ENCODE results near the gene USH2A. TPM values are rescaled to one million over a fixed set of nuclear protein-coding genes. Genes with fewer than 3 reads are reported as not detected.
A peak's percentile ranks its signal among the peaks of the same experiment; 100 is the strongest.

The USH2A gene
- total RNA-seq, 1 donor from 2014 or later, result not detected

- ATAC-seq, result no peak
Measured at GRCh38 chr1:216114180-216114579, 309.1 kb downstream of the USH2A start.

DNA sequence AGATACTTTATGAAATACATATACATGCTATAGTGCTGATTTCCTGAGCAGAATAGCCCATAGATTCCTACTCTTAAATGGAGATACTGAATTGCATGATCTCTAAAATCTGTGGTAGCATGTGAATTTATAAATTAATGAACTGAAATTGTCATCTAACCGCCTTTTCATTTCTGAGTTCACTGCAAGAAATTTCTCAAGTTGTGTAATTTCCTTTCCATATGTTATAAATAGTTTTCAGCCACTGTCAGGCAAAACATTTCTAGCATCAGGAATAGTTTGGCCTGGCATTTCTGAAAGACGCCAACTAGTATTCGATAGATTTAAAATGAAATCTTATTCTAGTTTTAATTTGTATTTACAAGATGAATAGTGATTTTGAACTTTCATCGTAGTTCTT, 310.1 kb downstream of the USH2A start:
- no peak for ATAC-seq

GRCh38 chr1:216111842-216112241, 311.4 kb downstream of the USH2A start:
- ATAC-seq, result no peak

- ATAC-seq, result no peak
Measured at GRCh38 chr1:216095400-216095799, 327.8 kb downstream of the USH2A start.

- ATAC-seq, result no peak
Measured at GRCh38 chr1:216090556-216090955, 332.7 kb downstream of the USH2A start.

DNA sequence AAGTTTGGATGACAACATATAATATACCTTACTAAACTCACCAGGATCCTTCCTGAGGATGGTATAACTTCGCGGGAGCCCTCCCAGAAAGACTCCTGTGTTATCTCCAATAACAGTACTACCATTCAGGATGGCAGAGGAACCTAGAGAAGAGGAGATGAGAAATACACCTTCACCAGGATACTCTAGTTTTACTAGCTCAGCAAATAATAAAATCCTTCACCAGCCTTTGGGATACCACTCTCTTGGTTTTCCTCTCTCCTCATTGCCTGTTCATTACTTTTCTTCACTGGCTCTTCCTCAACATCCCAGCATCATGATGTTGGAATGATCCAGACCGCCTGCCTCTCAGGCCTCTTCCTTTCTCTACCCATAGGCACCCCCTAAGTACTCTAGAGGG, 336.6 kb downstream of the USH2A start:
- no peak for ATAC-seq

DNA sequence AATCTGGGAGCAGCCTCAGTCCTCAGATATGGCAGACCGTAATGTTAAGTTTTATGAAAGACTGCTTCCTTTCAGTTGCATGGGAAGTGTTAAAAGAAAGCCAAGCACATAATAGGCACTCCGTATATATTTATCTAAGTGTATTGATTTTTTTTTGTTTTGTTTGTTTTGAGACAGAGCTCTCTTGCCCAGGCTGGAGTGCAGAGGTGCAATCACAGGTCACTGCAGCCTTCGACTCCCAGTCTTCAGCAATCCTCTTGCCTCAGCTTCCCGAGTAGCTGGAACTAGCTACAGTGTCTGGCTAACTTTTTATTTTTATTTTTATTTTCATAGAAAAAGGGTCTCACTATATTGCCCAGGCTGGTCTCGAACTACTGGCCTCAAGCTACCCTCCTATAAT, 341.8 kb downstream of the USH2A start:
- no peak for ATAC-seq

DNA sequence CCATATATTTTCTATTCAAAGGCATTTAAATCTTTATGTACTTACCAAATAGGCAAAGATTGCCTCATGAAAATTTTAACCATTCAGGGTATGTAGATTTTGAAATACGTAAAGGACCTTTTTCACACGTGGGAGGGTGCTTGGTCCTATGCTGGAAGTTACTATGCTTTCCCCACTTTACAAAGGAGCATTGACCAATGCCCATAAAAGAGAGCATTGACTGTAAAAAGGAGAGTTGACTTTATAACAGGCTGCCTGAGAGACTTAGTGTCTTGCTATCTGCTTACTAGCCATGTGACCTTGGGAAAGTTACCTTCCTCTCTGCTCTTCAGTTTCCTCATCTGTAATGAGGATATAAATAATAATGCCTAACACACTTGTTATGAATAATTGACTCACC, 346.5 kb downstream of the USH2A start:
- ATAC-seq, result no peak

DNA sequence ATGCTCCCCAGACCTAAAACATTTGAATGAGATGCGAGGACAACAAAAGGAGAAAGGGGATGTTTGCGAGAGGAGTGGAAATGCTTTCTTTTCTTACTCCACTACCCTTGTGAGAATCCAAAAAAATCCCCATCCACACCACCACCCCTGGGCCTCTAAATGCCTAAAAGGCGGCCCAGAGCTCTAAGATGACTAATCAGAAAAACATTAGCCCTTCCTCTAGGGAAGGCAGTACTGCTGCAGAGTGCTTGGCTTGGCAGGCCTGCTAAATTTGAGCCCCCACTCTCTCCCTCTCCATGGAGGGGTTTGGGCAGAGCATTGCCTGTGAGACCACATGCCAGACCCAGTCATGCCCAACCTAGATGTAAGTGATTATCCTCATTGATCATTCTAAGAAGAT, 347.9 kb downstream of the USH2A start:
- no peak for ATAC-seq

GRCh38 chr1:216073793-216074595, 349.3 kb downstream of the USH2A start:
- no peak for ATAC-seq

DNA sequence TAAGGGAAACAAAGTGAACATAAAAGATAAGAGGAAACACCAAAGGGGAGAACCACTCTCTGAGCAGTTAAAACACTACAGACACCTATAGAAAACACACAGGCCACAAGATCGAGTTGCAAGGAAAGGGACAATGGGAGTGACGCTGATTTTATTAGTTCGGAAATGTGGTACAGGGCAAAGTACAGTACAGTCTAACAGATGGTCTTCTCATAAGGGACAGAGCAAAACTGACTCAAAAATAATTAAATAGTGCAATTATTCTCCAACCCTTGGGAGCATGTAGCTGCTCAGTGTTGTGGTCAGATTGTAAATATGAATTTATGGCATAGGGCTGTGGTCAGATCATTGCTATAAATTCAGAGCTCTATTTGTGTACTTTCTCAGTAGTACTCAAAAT, 352.0 kb downstream of the USH2A start:
- ATAC-seq, result no peak

- peak; percentile 84 for ATAC-seq
Measured at GRCh38 chr1:216064643-216065042, 358.6 kb downstream of the USH2A start.

DNA sequence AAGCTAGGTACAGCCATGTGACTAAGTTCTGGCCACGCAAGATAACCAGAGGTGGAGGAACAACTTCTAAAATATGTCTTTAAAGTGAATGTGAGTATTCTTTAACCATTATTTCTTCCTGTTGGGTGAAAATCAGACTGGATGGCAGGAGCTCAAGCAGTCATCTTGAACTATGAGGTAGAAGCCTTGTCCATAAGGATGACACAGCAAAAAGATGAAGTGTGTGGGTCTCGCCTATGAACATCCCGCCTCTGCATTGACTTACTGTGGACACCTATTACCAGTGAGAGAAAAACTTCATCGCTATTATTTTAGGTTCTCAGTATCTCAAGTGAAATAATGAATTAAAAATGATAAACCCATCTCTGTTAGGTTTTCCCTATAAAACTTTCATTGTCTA, 365.3 kb downstream of the USH2A start:
- ATAC-seq, result no peak

- no peak for ATAC-seq
Measured at GRCh38 chr1:216057063-216057462, 366.2 kb downstream of the USH2A start.

DNA sequence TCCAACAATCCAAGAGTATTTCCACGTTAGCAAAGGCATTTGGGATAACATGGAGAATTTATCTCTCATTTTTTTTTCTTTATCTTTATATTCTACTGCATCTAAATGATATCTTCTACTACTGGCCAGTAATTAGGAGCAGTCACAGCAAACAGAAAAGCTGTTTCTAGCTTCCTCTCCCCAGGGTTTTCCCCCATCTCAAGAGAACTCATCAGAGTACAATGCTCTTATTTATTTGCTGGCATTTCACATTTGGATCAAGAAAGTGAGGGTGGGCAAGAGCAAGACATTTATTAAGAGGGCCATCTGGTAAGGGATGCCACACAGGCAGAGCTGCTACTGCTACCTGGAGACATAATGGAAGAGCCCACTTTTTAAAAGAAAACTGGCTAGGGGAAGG, 368.2 kb downstream of the USH2A start:
- no peak for ATAC-seq

DNA sequence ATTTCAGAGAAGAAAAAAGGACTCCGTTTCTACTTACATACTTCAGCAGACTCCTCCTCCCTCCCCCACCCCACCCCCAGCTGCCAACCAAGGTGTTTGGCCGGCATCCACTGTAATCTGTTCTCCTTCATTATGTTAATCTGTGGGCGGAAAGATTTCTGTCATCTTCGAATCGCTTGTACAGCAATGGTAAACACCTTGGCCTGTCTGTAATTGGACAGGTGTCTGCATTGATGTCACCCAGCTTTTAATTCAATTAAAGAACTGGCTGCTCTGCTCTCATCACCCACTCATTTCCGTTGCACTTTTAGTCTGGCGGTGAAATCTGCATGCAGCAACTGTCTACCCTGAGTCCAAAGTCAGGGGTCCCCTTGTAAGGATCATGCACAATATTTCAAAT, 368.6 kb downstream of the USH2A start:
- ATAC-seq, result no peak

DNA sequence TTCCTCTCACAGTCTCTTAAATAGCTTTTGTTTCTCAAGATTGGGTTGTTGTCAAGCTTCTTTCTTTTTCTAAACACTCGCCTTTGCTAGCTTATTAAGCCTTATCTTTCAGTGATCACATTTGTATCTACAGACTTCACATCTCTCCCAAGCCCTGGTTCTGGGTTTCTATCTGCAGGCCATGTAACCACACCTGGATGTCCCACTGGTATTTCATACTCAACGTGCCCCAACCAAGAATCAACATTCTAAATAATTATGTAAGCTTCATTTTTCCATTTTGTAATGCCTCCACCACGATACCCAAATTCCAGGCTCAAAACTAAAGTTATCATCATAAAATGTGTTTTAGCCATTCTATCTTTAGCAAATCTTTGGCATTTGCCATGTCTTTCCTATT, 372.2 kb downstream of the USH2A start:
- ATAC-seq, result no peak

- ATAC-seq, result no peak
Measured at GRCh38 chr1:216049741-216050430, 373.4 kb downstream of the USH2A start.

DNA sequence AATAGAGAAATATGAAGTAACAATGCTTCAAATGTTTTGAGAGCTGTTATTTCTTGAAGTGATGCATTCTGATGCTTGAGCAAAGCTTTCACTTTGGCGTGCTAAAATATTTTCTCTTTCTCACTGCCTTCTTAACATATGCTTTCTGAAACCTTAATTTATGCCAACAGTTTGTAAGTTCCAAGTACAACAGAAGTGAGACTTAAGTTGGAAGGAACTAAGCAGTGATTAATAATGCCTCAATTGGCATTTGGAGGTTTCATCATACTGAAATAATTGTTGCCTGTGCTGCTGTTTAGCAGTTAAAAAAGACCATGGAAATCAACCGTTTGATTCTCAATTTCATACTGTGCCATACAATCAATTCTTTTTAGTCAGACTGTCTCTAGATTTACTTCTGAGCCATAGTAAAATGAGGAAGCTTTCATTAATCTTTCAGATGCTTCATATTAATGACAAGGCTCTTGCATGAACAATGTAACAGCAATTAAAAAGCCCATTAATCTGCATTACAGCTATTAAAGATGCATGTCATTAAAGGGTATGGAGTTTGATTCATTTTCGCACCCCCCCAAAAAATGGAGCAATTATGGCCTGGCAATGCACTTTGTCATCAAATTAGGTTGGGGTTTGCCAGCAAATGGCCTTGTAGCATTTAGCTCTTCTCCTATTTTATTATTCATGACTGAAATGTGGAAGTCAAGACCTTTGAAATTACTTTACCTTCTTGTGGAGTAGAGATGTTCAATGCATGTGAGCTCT, 375.3 kb downstream of the USH2A start:
- ATAC-seq, result no peak

- no peak for ATAC-seq
Measured at GRCh38 chr1:216046336-216046735, 376.9 kb downstream of the USH2A start.

- no peak for ATAC-seq
Measured at GRCh38 chr1:216045400-216045799, 377.8 kb downstream of the USH2A start.

DNA sequence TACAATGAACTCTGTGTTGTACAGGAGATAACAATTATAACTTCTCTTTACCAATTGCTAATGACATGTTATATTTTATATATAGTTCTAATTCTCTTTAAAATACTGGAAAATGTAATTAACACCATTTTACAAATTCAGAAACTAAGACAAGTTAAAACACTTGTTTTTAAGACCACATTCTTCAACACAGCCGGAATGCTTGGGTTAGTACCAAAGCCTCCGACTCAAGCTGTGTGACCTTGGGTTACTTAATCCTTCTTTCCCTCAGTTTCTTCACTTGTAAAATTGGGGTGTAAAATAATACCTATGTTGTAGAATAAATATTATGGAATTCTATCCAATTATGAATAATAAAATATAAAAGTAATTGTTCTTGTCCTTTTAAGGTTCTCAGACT, 378.7 kb downstream of the USH2A start:
- no peak for ATAC-seq

DNA sequence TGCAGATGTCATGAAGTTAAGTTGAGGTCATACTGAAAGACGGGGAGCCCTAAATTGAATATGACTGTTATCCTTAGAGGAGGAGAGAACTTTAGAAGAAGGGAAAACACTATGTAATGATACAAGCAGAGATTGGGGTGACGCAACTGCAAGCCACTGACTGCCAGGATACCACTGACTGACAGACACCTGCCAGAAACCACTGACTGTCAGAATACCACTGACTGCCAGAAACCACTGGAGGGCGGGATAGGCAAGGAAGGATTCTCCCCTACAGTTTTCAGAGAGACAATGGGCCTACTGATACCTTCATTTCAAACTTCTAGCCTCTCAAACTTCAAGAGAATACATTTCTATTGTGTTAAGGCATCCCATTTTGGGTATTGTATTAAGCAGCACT, 388.7 kb downstream of the USH2A start:
- ATAC-seq, result no peak
